IMR-90 (cell line): Measurements from ENCODE around the gene ECHS1. TPM values are rescaled to one million over a fixed set of nuclear protein-coding genes. Genes with fewer than 3 reads are reported as not detected.

Source experiments
- ATAC-seq: fragments of 200-7000 bp; cut with Tn5 transposase; 2 replicates; pipeline ENCODE4 v1.9.1; 2020; ENCODE audit warnings: low read depth, mild to moderate bottlenecking, moderate library complexity
- BruUV-seq: library from RNA; stranded (reverse); fragments of 400-500 nt; replicated peaks from 2 replicates; lab custom pipeline; 2021; lab: Mats Ljungman, UMichigan
- CTCF ChIA-PET: fragments of 300-600 bp; formaldehyde crosslinking; extraction: SDS; loops from one replicate; lab custom pipeline; 2021; ENCODE audit warnings: antibody characterized with exemption; lab: Yijun Ruan, JAX
- POLR2A ChIA-PET: fragments of 300-600 bp; sonication (Branson Sonifier 250); formaldehyde crosslinking; loops from one replicate; lab custom pipeline; 2022; ENCODE audit warnings: antibody characterized with exemption; ENCODE audit not compliant: unreplicated experiment; lab: Charles Lee
- DNase-seq: peaks from one replicate; pipeline ENCODE4 v3.0.0; 2013
- H2AFZ ChIP-seq: replicated peaks from 2 replicates; pipeline ENCODE3; 2013; ENCODE audit warnings: low read length, mild to moderate bottlenecking; ENCODE audit not compliant: poor library complexity
- H2AK5ac ChIP-seq: 2 replicates; pipeline ENCODE4 v1.6.1; 2013; ENCODE audit warnings: low read depth, low read length, inconsistent platforms
- H2AK9ac ChIP-seq: replicated peaks from 2 replicates; pipeline ENCODE3; 2013; ENCODE audit warnings: mild to moderate bottlenecking, low read depth, low read length, moderate library complexity; ENCODE audit not compliant: poor library complexity
- H2BK120ac ChIP-seq: 2 replicates; pipeline ENCODE4 v1.6.1; 2013; ENCODE audit warnings: low read depth, low read length, inconsistent platforms
- H2BK15ac ChIP-seq: 3 replicates; pipeline ENCODE4 v1.6.1; 2013; ENCODE audit warnings: low read depth, low read length, inconsistent platforms
- H2BK20ac ChIP-seq: 2 replicates; pipeline ENCODE4 v1.6.1; 2013; ENCODE audit warnings: low read depth, mild to moderate bottlenecking, inconsistent platforms, low read length, moderate library complexity
- H2BK5ac ChIP-seq: 2 replicates; pipeline ENCODE4 v1.6.1; 2013; ENCODE audit warnings: mild to moderate bottlenecking, low read depth, low read length, inconsistent platforms; ENCODE audit not compliant: poor library complexity, severe bottlenecking
- H3K14ac ChIP-seq: replicated peaks from 2 replicates; pipeline ENCODE4 v1.6.1; 2013; ENCODE audit warnings: low read depth, low read length, inconsistent platforms
- H3K18ac ChIP-seq: 2 replicates; pipeline ENCODE4 v1.6.1; 2013; ENCODE audit warnings: low read depth, low read length, control low read depth
- H3K23ac ChIP-seq: 2 replicates; pipeline ENCODE4 v1.6.1; 2013; ENCODE audit warnings: low read depth, low read length, inconsistent platforms
- H3K27ac ChIP-seq: 2 replicates; pipeline ENCODE4 v1.5.1; 2013; ENCODE audit warnings: mild to moderate bottlenecking, control low read depth, low read length; ENCODE audit not compliant: insufficient read depth
- H3K27me3 ChIP-seq: 2 replicates; pipeline ENCODE4 v1.6.1; 2013; ENCODE audit warnings: low read length; ENCODE audit not compliant: control insufficient read depth, insufficient read depth
- H3K36me3 ChIP-seq: 2 replicates; pipeline ENCODE4 v1.6.1; 2013; ENCODE audit warnings: low read length, mixed read lengths; ENCODE audit not compliant: control insufficient read depth, insufficient read depth
- H3K4ac ChIP-seq: 2 replicates; pipeline ENCODE4 v1.6.1; 2013; ENCODE audit warnings: low read depth, low read length, inconsistent platforms
- H3K4me1 ChIP-seq: 2 replicates; pipeline ENCODE4 v1.6.1; 2013; ENCODE audit warnings: low read length, mixed read lengths; ENCODE audit not compliant: control insufficient read depth, insufficient read depth
- H3K4me2 ChIP-seq: 2 replicates; pipeline ENCODE4 v1.6.1; 2013; ENCODE audit warnings: low read depth, mild to moderate bottlenecking, control low read depth, low read length, moderate library complexity
- H3K4me3 ChIP-seq: 2 replicates; pipeline ENCODE4 v1.5.1; 2013; ENCODE audit warnings: low read depth, mild to moderate bottlenecking, control low read depth, low read length, moderate library complexity; ENCODE audit not compliant: insufficient read depth
- H3K56ac ChIP-seq: 2 replicates; pipeline ENCODE4 v1.6.1; 2013; ENCODE audit warnings: low read length, inconsistent platforms; ENCODE audit not compliant: insufficient read depth; ENCODE audit errors: extremely low read depth
- H3K79me1 ChIP-seq, 2 experiments: 2 replicates each; pipeline ENCODE4 v1.6.1; 2013; ENCODE audit warnings: low read length in 2 of 2, inconsistent platforms in 1 of 2, low read depth in 1 of 2
- H3K9ac ChIP-seq: 2 replicates; pipeline ENCODE4 v1.6.1; 2013; ENCODE audit warnings: low read depth, low read length, control low read depth
- H3K9me1 ChIP-seq: 2 replicates; pipeline ENCODE4 v1.6.1; 2013; ENCODE audit warnings: low read length, inconsistent platforms; ENCODE audit not compliant: insufficient read depth
- H3K9me3 ChIP-seq: 2 replicates; pipeline ENCODE4 v1.6.1; 2013; ENCODE audit warnings: low read length; ENCODE audit not compliant: control insufficient read depth, insufficient read depth
- H4K20me1 ChIP-seq: 2 replicates; pipeline ENCODE4 v1.6.1; 2013; ENCODE audit warnings: low read length, inconsistent platforms; ENCODE audit not compliant: insufficient read depth
- H4K5ac ChIP-seq: 2 replicates; pipeline ENCODE4 v1.6.1; 2013; ENCODE audit warnings: mild to moderate bottlenecking, low read depth, low read length, control low read depth
- H4K8ac ChIP-seq, 2 experiments: 2 replicates each; pipeline ENCODE4 v1.6.1; 2013; ENCODE audit warnings: low read depth in 2 of 2, low read length in 2 of 2, control low read depth in 1 of 2, inconsistent platforms in 1 of 2
- H4K91ac ChIP-seq: 2 replicates; pipeline ENCODE4 v1.6.1; 2013; ENCODE audit warnings: low read depth, low read length, inconsistent platforms; ENCODE audit not compliant: insufficient read depth
- BHLHE40 ChIP-seq: fragments of 150-350 bp; IDR thresholded peaks from 2 replicates; pipeline ENCODE4 v1.6.1; 2016; ENCODE audit warnings: mild to moderate bottlenecking, low read depth, low read length
- CEBPB ChIP-seq: IDR thresholded peaks from 2 replicates; pipeline ENCODE4 v1.6.1; 2012; ENCODE audit warnings: low read depth, low read length, improper control_type of control experiment
- CHD1 ChIP-seq: IDR thresholded peaks from 2 replicates; pipeline ENCODE4 v1.6.1; 2012; ENCODE audit warnings: low read depth, low read length, improper control_type of control experiment
- FOS ChIP-seq: fragments of 150-350 bp; IDR thresholded peaks from 2 replicates; pipeline ENCODE4 v1.6.1; 2016; ENCODE audit warnings: low read depth, low read length
- MAFK ChIP-seq: IDR thresholded peaks from 2 replicates; pipeline ENCODE4 v1.6.1; 2012; ENCODE audit warnings: low read depth, low read length, improper control_type of control experiment
- MXI1 ChIP-seq: IDR thresholded peaks from 2 replicates; pipeline ENCODE4 v1.6.1; 2012; ENCODE audit warnings: low read depth, mild to moderate bottlenecking, low read length, moderate library complexity, borderline replicate concordance
- NFE2L2 ChIP-seq: fragments of 150-350 bp; IDR thresholded peaks from 2 replicates; pipeline ENCODE4 v1.6.1; 2016; ENCODE audit warnings: low read depth, mild to moderate bottlenecking, low read length
- POLR2A ChIP-seq: IDR thresholded peaks from 2 replicates; pipeline ENCODE4 v1.6.1; 2012; ENCODE audit warnings: mild to moderate bottlenecking, low read depth, low read length
- RCOR1 ChIP-seq: IDR thresholded peaks from 2 replicates; pipeline ENCODE4 v1.6.1; 2012; ENCODE audit warnings: mild to moderate bottlenecking, low read length, improper control_type of control experiment; ENCODE audit not compliant: insufficient replicate concordance
- RFX5 ChIP-seq: IDR thresholded peaks from 2 replicates; pipeline ENCODE4 v1.8.0; 2012; ENCODE audit warnings: low read depth, mild to moderate bottlenecking, low read length, moderate library complexity
- SMC3 ChIP-seq: fragments of 150-350 bp; IDR thresholded peaks from 2 replicates; pipeline ENCODE4 v1.6.1; 2016; ENCODE audit warnings: low read depth, mild to moderate bottlenecking, antibody characterized with exemption, low read length, moderate library complexity
- WGBS, 2 experiments: methylation state at CpG; one replicate each; pipeline versions ENCODE4 v1.1.5 to v1.1.7; 2013; ENCODE audit warnings: missing lambda C conversion rate in 2 of 2; ENCODE audit not compliant: insufficient read length in 1 of 2; ENCODE audit errors: extremely low coverage in 2 of 2; 5-methylcytosine and 5-hydroxymethylcytosine counted together
- dilution Hi-C: fragments of 300-500 bp; cut with HindIII; formaldehyde crosslinking; loops from one replicate; pipeline ENCODE4 v1.14.3; 2018; ENCODE audit warnings: low sequenced_read_pairs; ENCODE audit not compliant: unreplicated experiment
- in situ Hi-C: fragments of 300-500 bp; cut with MboI; formaldehyde crosslinking; loops from 3 replicates; pipeline ENCODE4 v1.14.3; 2019; ENCODE audit warnings: low sequenced_read_pairs, inconsistent platforms, mixed read lengths
- intact Hi-C: fragments of 100-400 bp; cut with micrococcal nuclease; formaldehyde crosslinking; loops from 2 replicates; pipeline ENCODE4 v1.10.0; 2022
- polyA plus RNA-seq, 3 experiments: library from polyadenylated mRNA; depleted of rRNA; stranded (reverse); fragments of >200 nt; gene quantifications; 2 replicates each; pipeline ENCODE4 v1.2.3, GENCODE V29; 2012; ENCODE audit warnings: low replicate concordance in 1 of 3
- total RNA-seq: library from RNA; depleted of rRNA; stranded (reverse); fragments of >200 nt; gene quantifications from 2 replicates; pipeline ENCODE4 v1.2.3, GENCODE V29; 2012
- TF ChIP-seq, protein P1 (sequence below): fragments of 150-350 bp; IDR thresholded peaks from 2 replicates; pipeline ENCODE4 v1.6.1; 2017; ENCODE audit warnings: mild to moderate bottlenecking, antibody characterized with exemption, low read length, low read depth
- TF ChIP-seq, protein P2 (sequence below): conservative IDR thresholded peaks from 2 replicates; pipeline ENCODE4 v1.5.1; 2012; ENCODE audit warnings: mild to moderate bottlenecking, low read depth, low read length, improper control_type of control experiment
- TF ChIP-seq, protein P3 (sequence below): fragments of 150-350 bp; IDR thresholded peaks from 2 replicates; pipeline ENCODE4 v1.6.1; 2016; ENCODE audit warnings: low read depth, mild to moderate bottlenecking, low read length, moderate library complexity, borderline replicate concordance

The ECHS1 gene
- total and polyA plus RNA-seq, 2 of the 4 experiments (the other 2 are of a cell fraction): 60.8 to 84.2 TPM

DNA sequence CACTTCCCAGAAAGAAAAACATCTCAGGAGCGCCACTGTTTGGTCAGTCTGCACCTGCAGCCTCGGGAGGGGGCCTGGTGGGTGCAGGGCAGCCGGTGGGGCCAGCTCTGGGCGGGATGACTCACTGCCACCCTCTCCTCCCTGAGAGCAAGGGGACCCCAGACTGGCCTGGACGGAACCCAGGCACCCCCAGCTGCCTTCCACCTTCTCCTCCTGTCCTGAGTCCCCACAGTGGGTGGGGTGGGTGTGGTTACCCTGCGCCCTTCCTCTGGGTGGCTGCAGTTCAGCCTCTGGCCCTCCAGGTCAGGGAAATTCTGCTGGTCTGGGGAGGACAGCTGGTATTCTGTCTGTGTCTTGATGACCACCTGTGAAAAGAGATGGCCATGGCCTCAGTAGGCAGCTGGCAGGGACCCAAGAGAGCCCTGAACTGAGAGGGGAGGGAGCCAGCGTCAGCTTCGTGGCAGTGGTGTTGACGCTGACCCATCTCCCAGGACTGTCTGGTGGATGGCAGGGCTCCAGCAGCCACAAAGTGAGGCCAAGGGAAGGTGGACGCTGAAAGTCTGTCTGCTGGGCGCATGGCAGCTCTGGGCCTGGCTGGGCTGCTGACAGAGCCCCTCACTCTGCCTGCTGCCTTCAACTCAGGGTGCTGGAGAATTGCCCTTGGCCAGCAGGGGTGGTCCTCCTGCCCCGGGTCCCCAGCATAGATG, 45.4 kb downstream of the ECHS1 start:
- no peak for ATAC-seq
- TF ChIP-seq NFE2L2: no peak
- no peak for TF ChIP-seq BHLHE40
- TF ChIP-seq, protein P1, sequence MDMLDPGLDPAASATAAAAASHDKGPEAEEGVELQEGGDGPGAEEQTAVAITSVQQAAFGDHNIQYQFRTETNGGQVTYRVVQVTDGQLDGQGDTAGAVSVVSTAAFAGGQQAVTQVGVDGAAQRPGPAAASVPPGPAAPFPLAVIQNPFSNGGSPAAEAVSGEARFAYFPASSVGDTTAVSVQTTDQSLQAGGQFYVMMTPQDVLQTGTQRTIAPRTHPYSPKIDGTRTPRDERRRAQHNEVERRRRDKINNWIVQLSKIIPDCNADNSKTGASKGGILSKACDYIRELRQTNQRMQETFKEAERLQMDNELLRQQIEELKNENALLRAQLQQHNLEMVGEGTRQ: no peak
- TF ChIP-seq RFX5: no peak
- TF ChIP-seq CEBPB: no peak
- no peak for TF ChIP-seq FOS
- no peak for TF ChIP-seq MXI1
- TF ChIP-seq, protein P2, sequence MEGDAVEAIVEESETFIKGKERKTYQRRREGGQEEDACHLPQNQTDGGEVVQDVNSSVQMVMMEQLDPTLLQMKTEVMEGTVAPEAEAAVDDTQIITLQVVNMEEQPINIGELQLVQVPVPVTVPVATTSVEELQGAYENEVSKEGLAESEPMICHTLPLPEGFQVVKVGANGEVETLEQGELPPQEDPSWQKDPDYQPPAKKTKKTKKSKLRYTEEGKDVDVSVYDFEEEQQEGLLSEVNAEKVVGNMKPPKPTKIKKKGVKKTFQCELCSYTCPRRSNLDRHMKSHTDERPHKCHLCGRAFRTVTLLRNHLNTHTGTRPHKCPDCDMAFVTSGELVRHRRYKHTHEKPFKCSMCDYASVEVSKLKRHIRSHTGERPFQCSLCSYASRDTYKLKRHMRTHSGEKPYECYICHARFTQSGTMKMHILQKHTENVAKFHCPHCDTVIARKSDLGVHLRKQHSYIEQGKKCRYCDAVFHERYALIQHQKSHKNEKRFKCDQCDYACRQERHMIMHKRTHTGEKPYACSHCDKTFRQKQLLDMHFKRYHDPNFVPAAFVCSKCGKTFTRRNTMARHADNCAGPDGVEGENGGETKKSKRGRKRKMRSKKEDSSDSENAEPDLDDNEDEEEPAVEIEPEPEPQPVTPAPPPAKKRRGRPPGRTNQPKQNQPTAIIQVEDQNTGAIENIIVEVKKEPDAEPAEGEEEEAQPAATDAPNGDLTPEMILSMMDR: no peak
- no peak for TF ChIP-seq MAFK
- no peak for TF ChIP-seq SMC3
- TF ChIP-seq, protein P3, sequence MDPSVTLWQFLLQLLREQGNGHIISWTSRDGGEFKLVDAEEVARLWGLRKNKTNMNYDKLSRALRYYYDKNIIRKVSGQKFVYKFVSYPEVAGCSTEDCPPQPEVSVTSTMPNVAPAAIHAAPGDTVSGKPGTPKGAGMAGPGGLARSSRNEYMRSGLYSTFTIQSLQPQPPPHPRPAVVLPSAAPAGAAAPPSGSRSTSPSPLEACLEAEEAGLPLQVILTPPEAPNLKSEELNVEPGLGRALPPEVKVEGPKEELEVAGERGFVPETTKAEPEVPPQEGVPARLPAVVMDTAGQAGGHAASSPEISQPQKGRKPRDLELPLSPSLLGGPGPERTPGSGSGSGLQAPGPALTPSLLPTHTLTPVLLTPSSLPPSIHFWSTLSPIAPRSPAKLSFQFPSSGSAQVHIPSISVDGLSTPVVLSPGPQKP: no peak
- no peak for TF ChIP-seq RCOR1
- no peak for TF ChIP-seq CHD1
- TF ChIP-seq POLR2A: no peak

More for the DNA sequence above, 45.4 kb downstream of the ECHS1 start:
- no peak overlapping the region for H4K91ac ChIP-seq
- H2AK9ac ChIP-seq: peak overlapping the region; percentile 81
- intact Hi-C loops (loop anchor here (10.0 kb wide), 2 partner anchors 47 to 197 kb away; partner anchors contain the start of genes CYP2E1, ECHS1 and PAOX), in situ Hi-C loops (loop anchor here (10.0 kb wide), 1 partner anchor 167 kb away; no protein-coding TSS in a partner anchor), dilution Hi-C loops (no loop called here)
- peak overlapping the region; percentile 6; the same call in 1 of the 2 replicates for H3K4me2 ChIP-seq
- POLR2A ChIA-PET: no interaction called here
- H3K18ac ChIP-seq: no peak overlapping the region
- H3K23ac ChIP-seq: no peak overlapping the region
- no peak overlapping the region for H4K5ac ChIP-seq
- peaks cover 18% of the 10 kb centered on the region for H3K4me1 ChIP-seq
- H2BK5ac ChIP-seq: no peak overlapping the region
- no peaks in the 10 kb centered on the region for H3K9me3 ChIP-seq
- BruUV-seq: no TSS peak
- H2BK20ac ChIP-seq: no peak overlapping the region
- H3K36me3 ChIP-seq: no peaks in the 10 kb centered on the region
- 0 out of 2 replicates have a peak, but pooled peaks cover 3% of the 10 kb centered on the region for H4K20me1 ChIP-seq
- H4K8ac ChIP-seq: no peak overlapping the region
- H3K56ac ChIP-seq: no peak overlapping the region
- no peak overlapping the region for H3K27ac ChIP-seq
- DNase-seq: peak; percentile 27
- 0 out of 2 replicates have a peak, but pooled peaks cover 6% of the 10 kb centered on the region for H3K9me1 ChIP-seq
- peaks cover 29% of the 10 kb centered on the region for H3K27me3 ChIP-seq
- H2BK15ac ChIP-seq: no peak overlapping the region
- CTCF ChIA-PET: interaction anchor here (1.2 kb wide), 1 partner anchor 180 kb away, joined by 3 read pairs; no protein-coding TSS in a partner anchor
- WGBS, 2 experiments: 40% methylated on average over 2 of the region's 12 CpGs; no CpG with 5 or more reads in 1 of the 2 experiments
- H3K9ac ChIP-seq: no peak overlapping the region
- peak overlapping the region; percentile 35 for H3K4ac ChIP-seq
- no peaks in the 10 kb centered on the region for H3K79me1 ChIP-seq
- H3K14ac ChIP-seq: no peak overlapping the region
- peak overlapping the region; percentile 8 for H2AFZ ChIP-seq
- H3K4me3 ChIP-seq: no peak overlapping the region
- peak overlapping the region; percentile 39; the same call in 1 of the 2 replicates for H2AK5ac ChIP-seq
- no peak overlapping the region for H2BK120ac ChIP-seq
